ENCODE results near the gene PLEKHH3. TPM values are rescaled to one million over a fixed set of nuclear protein-coding genes. Genes with fewer than 3 reads are reported as not detected.

Gene PLEKHH3
- polyA plus RNA-seq, 1 experiment: 9.1 TPM

DNA sequence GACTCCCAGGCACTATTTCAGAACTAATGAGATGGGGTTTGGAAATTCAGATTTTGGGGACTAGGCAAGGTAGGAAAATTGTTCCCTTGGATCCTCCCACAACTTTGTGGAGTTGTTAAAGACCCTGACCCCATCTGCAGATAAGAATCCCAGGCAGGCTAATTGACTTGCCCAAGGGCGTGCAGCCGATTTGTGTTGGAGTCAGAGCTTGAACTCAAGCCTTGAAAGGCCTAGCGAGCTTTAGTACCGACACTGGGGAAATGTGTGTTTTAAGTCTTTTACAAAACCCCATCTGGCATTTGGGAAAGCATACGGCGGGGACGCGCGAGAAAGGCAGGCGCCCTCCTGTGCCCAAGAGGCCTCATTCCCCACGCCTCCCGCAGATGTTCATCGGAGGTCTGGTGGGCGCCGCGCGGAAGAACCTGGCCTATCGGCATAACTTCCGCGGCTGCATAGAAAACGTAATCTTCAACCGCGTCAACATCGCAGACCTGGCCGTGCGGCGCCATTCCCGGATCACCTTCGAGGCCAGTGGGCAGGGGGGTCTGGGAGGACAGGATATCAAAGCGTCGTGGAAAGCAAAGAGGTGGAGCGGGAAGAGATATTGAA lies 9.8 kb upstream of the PLEKHH3 start:
- Histone ChIP-seq H3K36me3 (ENCODE audit: control insufficient read depth, insufficient read depth, low read length) (peaks cover 39% of the 10 kb centered on the region), H3K4me3 (ENCODE audit: low read depth, low read length) (no peak overlapping the region), H3K27me3 (ENCODE audit: control insufficient read depth, insufficient read depth, low read length) (no peaks in the 10 kb centered on the region)
- DNase-seq (ENCODE audit: low read depth): no peak
- TF ChIP-seq, protein P1, sequence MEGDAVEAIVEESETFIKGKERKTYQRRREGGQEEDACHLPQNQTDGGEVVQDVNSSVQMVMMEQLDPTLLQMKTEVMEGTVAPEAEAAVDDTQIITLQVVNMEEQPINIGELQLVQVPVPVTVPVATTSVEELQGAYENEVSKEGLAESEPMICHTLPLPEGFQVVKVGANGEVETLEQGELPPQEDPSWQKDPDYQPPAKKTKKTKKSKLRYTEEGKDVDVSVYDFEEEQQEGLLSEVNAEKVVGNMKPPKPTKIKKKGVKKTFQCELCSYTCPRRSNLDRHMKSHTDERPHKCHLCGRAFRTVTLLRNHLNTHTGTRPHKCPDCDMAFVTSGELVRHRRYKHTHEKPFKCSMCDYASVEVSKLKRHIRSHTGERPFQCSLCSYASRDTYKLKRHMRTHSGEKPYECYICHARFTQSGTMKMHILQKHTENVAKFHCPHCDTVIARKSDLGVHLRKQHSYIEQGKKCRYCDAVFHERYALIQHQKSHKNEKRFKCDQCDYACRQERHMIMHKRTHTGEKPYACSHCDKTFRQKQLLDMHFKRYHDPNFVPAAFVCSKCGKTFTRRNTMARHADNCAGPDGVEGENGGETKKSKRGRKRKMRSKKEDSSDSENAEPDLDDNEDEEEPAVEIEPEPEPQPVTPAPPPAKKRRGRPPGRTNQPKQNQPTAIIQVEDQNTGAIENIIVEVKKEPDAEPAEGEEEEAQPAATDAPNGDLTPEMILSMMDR (IDR thresholded peaks at IDR 0.05; ENCODE audit: insufficient read depth, low read depth, low read length): no peak
- ChIA-PET POLR2A (no interaction called here), CTCF (interaction anchor here (1.0 kb wide), 1 partner anchor 138 kb away, joined by 3 read pairs; no protein-coding TSS in a partner anchor)

GRCh38 chr17:42685831-42686230 lies 9.0 kb upstream of the PLEKHH3 start:
- Histone ChIP-seq H3K27me3 (ENCODE audit: control insufficient read depth, insufficient read depth, low read length) (no peaks in the 10 kb centered on the region), H3K36me3 (ENCODE audit: control insufficient read depth, insufficient read depth, low read length) (peaks cover 32% of the 10 kb centered on the region), H3K4me3 (ENCODE audit: low read depth, low read length) (no peak overlapping the region)
- POLR2A ChIA-PET: no interaction called here
- TF ChIP-seq, protein P1 (IDR thresholded peaks at IDR 0.05; ENCODE audit: insufficient read depth, low read depth, low read length): no peak
- DNase-seq (ENCODE audit: low read depth): no peak
- CTCF ChIA-PET: interaction anchor here (1.0 to 1.8 kb wide), 2 partner anchors 7 to 137 kb away, joined by 3 to 5 read pairs; no protein-coding TSS in a partner anchor

GRCh38 chr17:42684929-42685556 lies 8.2 kb upstream of the PLEKHH3 start:
- ChIA-PET POLR2A (no interaction called here), CTCF (interaction anchor here (1.8 to 3.3 kb wide), 2 partner anchors 8 to 107 kb away, joined by 5 to 25 read pairs; partner anchors contain the start of gene PSMC3IP)
- TF ChIP-seq, protein P1 (IDR thresholded peaks at IDR 0.05; ENCODE audit: insufficient read depth, low read depth, low read length): no peak
- H3K4me3 ChIP-seq (ENCODE audit: low read depth, low read length): no peak overlapping the region
- peaks cover 30% of the 10 kb centered on the region for H3K36me3 ChIP-seq (ENCODE audit: control insufficient read depth, insufficient read depth, low read length)
- no peaks in the 10 kb centered on the region for H3K27me3 ChIP-seq (ENCODE audit: control insufficient read depth, insufficient read depth, low read length)
- DNase-seq (ENCODE audit: low read depth): no peak

- TF ChIP-seq, protein P1 (IDR thresholded peaks at IDR 0.05; ENCODE audit: insufficient read depth, low read depth, low read length): no peak
- CTCF ChIA-PET: interaction anchor here (0.6 to 3.3 kb wide), 7 partner anchors 24 to 497 kb away, joined by 3 to 25 read pairs (median 3); partner anchors contain the start of genes PSMC3IP and TUBG2
- H3K27me3 ChIP-seq (ENCODE audit: control insufficient read depth, insufficient read depth, low read length): no peaks in the 10 kb centered on the region
- H3K4me3 ChIP-seq (ENCODE audit: low read depth, low read length): peak overlapping the region; percentile 66
- POLR2A ChIA-PET: no interaction called here
- H3K36me3 ChIP-seq (ENCODE audit: control insufficient read depth, insufficient read depth, low read length): peaks cover 24% of the 10 kb centered on the region
- no peak for DNase-seq (ENCODE audit: low read depth)
Observed at GRCh38 chr17:42683407-42684034, 6.7 kb upstream of the PLEKHH3 start.
